IMR-90 (cell line): ENCODE measurements around the gene AHCYL2.

ENCODE experiments used
- CEBPB ChIP-seq: IDR thresholded peaks from 2 replicates; pipeline ENCODE4 v1.6.1; 2012; ENCODE audit warnings: low read depth, low read length, improper control_type of control experiment
- FOS ChIP-seq: fragments of 150-350 bp; IDR thresholded peaks from 2 replicates; pipeline ENCODE4 v1.6.1; 2016; ENCODE audit warnings: low read depth, low read length
- MAFK ChIP-seq: IDR thresholded peaks from 2 replicates; pipeline ENCODE4 v1.6.1; 2012; ENCODE audit warnings: low read depth, low read length, improper control_type of control experiment
- MAZ ChIP-seq: IDR thresholded peaks from 2 replicates; pipeline ENCODE4 v1.6.1; 2012; ENCODE audit warnings: low read depth, mild to moderate bottlenecking, low read length, improper control_type of control experiment, moderate library complexity, borderline replicate concordance
- MXI1 ChIP-seq: IDR thresholded peaks from 2 replicates; pipeline ENCODE4 v1.6.1; 2012; ENCODE audit warnings: low read depth, mild to moderate bottlenecking, low read length, moderate library complexity, borderline replicate concordance
- NFE2L2 ChIP-seq: fragments of 150-350 bp; IDR thresholded peaks from 2 replicates; pipeline ENCODE4 v1.6.1; 2016; ENCODE audit warnings: low read depth, mild to moderate bottlenecking, low read length
- POLR2A ChIP-seq: IDR thresholded peaks from 2 replicates; pipeline ENCODE4 v1.6.1; 2012; ENCODE audit warnings: mild to moderate bottlenecking, low read depth, low read length
- RAD21 ChIP-seq: IDR thresholded peaks from 2 replicates; pipeline ENCODE4 v1.6.1; 2012; ENCODE audit warnings: low read length, improper control_type of control experiment
- RCOR1 ChIP-seq: IDR thresholded peaks from 2 replicates; pipeline ENCODE4 v1.6.1; 2012; ENCODE audit warnings: mild to moderate bottlenecking, low read length, improper control_type of control experiment; ENCODE audit not compliant: insufficient replicate concordance
- RFX5 ChIP-seq: IDR thresholded peaks from 2 replicates; pipeline ENCODE4 v1.8.0; 2012; ENCODE audit warnings: low read depth, mild to moderate bottlenecking, low read length, moderate library complexity
- SMC3 ChIP-seq: fragments of 150-350 bp; IDR thresholded peaks from 2 replicates; pipeline ENCODE4 v1.6.1; 2016; ENCODE audit warnings: low read depth, mild to moderate bottlenecking, antibody characterized with exemption, low read length, moderate library complexity
- TF ChIP-seq, protein P1 (sequence below): conservative IDR thresholded peaks from 2 replicates; pipeline ENCODE4 v1.5.1; 2012; ENCODE audit warnings: mild to moderate bottlenecking, low read depth, low read length, improper control_type of control experiment
- TF ChIP-seq, protein P2 (sequence below): fragments of 150-350 bp; IDR thresholded peaks from 2 replicates; pipeline ENCODE4 v1.6.1; 2016; ENCODE audit warnings: low read depth, mild to moderate bottlenecking, low read length, moderate library complexity, borderline replicate concordance

GRCh38 chr7:129176916-129177710, 47.7 kb upstream of the AHCYL2 start:
- TF ChIP-seq POLR2A (no peak), NFE2L2 (no peak), MAFK (no peak), CEBPB (no peak), MAZ (no peak), MXI1 (no peak), RAD21 (no peak), SMC3 (no peak), RCOR1 (no peak), RFX5 (no peak), FOS (no peak)
- TF ChIP-seq, protein P1, sequence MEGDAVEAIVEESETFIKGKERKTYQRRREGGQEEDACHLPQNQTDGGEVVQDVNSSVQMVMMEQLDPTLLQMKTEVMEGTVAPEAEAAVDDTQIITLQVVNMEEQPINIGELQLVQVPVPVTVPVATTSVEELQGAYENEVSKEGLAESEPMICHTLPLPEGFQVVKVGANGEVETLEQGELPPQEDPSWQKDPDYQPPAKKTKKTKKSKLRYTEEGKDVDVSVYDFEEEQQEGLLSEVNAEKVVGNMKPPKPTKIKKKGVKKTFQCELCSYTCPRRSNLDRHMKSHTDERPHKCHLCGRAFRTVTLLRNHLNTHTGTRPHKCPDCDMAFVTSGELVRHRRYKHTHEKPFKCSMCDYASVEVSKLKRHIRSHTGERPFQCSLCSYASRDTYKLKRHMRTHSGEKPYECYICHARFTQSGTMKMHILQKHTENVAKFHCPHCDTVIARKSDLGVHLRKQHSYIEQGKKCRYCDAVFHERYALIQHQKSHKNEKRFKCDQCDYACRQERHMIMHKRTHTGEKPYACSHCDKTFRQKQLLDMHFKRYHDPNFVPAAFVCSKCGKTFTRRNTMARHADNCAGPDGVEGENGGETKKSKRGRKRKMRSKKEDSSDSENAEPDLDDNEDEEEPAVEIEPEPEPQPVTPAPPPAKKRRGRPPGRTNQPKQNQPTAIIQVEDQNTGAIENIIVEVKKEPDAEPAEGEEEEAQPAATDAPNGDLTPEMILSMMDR = no peak
- TF ChIP-seq, protein P2, sequence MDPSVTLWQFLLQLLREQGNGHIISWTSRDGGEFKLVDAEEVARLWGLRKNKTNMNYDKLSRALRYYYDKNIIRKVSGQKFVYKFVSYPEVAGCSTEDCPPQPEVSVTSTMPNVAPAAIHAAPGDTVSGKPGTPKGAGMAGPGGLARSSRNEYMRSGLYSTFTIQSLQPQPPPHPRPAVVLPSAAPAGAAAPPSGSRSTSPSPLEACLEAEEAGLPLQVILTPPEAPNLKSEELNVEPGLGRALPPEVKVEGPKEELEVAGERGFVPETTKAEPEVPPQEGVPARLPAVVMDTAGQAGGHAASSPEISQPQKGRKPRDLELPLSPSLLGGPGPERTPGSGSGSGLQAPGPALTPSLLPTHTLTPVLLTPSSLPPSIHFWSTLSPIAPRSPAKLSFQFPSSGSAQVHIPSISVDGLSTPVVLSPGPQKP = no peak
